Posterior cingulate gyrus (tissue), 11 donors: ENCODE measurements around the gene ETHE1.

Experiments
- DNase-seq, 10 donors: peaks; one replicate each; pipeline versions ENCODE4 v3.0.0 to v3.0.0-alpha.2; 2020 to 2021; ENCODE audit warnings: mixed read lengths in 3 of 10
- intact Hi-C: fragments of 100-400 bp; cut with DNase I; formaldehyde crosslinking; loops from one replicate; pipeline ENCODE4 v1.15.1; 2023

Gene ETHE1

DNA sequence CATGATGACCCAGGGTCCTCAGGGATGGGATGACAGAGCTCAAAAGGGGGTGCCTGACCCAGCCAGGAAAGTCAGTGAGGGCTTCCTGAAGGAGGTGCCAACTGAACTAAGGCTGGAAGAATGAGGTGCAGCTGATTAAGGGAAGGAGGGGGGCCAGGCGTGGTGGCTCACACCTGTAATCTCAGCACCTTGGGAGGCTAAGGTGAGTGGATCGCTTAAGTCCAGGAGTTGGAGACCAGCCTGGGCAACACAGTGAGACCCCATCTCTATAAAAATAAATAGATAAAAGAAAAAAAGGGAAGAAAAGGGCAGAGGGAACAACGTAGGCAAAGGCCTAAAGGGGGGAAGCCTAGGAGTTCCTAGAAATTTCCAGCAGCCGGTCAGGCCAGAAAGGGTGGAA, 52.5 kb downstream of the ETHE1 start:
- DNase-seq = no peak
- intact Hi-C loops = no loop called here

DNA sequence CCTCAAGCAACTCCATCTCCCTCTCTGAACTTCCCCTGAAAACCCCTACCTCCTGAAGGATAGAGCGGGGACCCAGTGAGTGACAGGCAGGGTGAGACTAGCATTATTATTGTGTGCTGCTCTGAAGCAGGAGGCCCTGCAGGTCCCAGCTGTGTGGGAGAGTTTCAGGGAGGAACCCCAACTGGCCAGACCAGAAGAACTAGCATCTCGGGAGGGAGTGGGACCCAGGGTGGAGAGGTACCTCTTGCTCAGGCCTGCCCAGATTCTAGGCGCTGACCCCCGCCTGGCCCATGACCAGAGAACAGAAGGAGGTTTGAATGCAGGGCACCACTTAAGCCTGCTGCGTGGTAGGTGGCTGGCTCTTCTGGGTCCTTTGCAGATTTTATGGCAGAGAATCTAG, 55.9 kb downstream of the ETHE1 start:
- intact Hi-C loops = no loop called here
- no peak for DNase-seq

DNA sequence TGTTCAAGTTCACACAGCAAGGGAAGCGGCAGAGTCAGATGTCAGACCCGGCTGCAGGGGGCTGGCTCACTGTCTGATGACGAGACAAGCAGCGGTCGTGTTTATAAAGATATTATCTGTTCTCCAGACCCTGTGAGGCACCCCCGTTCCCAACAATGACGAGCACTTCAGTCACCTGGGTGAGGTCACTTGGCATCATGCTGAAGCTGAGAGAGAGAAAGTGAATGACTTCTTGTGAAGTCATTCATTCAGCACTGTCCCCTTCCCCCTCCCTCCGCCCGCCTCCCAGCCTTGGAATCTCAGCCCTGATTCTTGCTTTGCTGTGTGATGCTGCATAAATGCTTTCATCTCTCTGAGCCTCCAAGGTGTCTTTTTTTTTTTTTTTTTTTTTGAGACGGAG, 56.7 kb downstream of the ETHE1 start:
- DNase-seq = peak in 1 of 10 donors; percentile 26
- intact Hi-C loops = no loop called here

DNA sequence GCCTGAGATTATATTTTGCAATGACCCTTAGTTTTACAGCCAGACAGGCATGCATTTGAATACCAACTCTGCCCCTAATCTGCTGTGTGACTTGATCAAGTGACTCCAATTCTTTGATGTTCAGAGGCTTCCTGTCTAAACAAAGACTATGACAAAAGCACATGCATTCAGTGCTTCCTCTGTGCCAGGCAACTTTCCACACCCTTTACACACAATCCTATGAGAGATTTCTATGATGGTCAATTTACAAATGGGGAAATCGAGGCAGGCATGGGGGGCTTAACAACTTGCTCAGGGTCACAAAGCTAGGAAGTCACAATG, 57.9 kb downstream of the ETHE1 start:
- no peak for DNase-seq
- intact Hi-C loops = no loop called here

DNA sequence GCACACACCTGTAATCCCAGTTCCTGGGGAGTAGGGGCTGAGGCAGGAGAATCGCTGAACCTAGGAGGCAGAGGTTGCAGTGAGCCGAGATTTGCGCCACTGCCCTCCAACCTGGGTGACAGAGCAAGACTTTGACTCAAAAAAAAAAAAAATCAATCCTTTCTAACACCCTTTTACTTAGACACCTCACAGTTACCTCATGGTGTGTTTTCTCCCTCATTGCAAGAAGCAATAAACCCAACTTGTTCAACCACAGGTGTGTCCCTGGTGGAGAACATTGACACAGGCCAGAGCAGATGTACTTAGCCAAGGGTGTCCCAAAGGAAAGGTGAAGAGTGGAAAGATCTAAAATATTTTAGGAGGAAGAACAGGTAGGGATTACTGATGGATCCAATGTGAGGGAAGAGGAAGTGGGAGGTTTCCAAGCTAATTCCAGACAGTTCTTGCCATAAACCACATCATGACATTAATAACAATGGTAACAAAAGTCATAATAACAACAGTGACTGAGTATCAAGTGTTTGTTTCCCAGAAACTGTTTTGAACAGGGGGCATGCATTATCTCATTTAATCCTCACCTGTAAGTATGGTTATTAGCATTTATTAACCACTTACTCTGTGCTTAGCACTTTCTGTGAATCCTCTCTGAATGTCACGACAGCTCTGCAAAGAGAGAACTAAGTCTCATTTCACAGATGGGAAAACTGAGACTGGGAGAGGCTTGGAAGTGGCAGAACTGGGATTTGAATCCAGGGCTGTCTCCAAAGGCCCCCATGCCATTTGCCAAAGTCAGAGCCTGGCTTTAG, 58.4 kb downstream of the ETHE1 start:
- intact Hi-C loops = no loop called here

DNA sequence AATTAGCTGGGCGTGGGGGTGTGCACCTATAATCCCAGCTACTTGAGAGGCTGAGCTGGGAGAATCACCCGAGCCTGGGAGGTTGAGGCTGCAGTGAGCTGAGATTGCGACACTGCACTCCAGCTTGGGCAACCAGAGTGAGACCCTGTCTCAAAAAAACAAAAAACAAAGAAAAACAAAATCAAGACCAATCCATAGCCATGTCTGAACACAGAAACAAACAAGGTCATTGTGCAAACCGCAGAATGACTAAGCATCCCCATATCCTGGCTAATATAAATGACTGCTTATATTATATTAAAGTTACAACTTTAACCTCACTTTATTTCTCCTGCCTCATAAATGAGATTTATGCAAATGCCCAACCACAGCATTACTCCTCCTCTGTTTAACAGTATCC, 59.3 kb downstream of the ETHE1 start:
- no peak for DNase-seq
- intact Hi-C loops = no loop called here

More for the DNA sequence above, 58.4 kb downstream of the ETHE1 start:
- no peak for DNase-seq

DNA sequence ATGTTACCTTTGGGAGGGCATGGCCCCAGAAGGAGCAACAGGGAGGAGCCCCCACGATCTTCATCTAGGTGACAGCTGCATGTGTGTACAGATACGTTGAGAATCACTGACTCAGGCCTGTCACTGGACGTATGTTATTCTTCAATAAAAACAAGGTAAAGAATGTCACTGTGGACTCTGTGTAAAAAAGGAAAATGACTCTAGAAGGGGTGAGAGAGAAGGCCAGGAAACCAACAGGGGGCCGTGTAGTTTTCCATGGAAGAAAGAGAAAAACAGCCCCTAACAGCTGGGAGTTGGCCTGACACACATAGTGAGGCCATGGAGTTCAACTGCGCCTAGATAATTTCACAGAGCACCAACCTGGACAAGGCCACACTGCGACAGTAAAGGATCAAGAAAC, 59.7 kb downstream of the ETHE1 start:
- intact Hi-C loops = no loop called here
- DNase-seq = no peak

DNA sequence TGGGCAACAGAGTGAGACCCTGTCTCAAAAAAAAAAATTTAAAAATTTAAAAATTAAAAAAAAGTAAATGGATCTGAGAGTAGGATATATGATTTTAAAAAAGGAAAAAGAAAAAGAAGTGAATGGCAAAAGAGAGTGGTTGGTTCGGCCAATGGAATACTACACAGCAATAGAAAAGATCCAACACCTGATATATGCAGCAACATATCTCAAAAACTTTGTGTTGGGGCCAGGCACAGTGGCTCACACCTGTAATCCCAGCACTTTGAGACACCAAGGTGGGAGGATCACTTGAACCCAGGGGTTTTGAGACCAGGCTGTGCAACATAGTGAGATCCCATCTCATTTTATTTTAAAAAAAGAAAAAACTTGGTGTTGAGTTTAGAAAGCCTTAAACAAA, 60.2 kb downstream of the ETHE1 start:
- DNase-seq = no peak
- intact Hi-C loops = no loop called here

DNA sequence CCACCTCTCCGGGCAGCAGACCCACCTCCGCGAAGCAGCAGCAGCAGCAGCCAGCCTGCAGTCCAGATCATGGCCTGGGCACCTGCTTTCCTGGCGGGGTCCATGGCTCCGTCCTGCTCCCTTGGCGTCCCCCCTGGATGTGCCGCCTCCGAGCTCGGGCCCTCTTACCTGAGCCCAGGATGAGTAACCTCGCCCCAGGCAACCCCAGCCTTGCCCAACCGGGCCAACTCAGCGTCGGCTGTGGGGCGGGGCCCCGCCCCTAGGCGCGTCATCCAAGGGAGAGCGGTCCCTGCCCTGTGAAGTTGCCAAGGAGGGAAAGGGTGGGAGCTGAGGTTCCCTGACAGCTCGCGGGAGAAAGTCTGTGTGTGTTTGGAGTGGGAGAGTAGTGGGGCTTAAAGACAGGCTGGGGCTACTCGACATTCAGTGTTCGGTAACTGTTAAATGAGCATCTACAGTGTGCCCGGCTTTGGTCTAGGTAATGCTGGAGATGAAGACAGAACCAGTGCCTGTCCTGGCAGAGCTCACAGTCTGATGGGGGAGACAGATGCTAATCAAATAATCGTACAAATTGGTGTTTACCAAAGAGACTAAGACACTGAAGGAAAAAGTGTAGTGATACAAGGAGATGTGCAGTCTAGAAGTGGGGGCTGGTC, 61.4 kb downstream of the ETHE1 start, which contains the start of gene LYPD3:
Gene LYPD3, minus strand, starts transcription at position 141 of the 653 bp plus-strand sequence. Its CDS starts 37 bp downstream, at position 104.
- intact Hi-C loops = no loop called here
- DNase-seq = no peak

DNA sequence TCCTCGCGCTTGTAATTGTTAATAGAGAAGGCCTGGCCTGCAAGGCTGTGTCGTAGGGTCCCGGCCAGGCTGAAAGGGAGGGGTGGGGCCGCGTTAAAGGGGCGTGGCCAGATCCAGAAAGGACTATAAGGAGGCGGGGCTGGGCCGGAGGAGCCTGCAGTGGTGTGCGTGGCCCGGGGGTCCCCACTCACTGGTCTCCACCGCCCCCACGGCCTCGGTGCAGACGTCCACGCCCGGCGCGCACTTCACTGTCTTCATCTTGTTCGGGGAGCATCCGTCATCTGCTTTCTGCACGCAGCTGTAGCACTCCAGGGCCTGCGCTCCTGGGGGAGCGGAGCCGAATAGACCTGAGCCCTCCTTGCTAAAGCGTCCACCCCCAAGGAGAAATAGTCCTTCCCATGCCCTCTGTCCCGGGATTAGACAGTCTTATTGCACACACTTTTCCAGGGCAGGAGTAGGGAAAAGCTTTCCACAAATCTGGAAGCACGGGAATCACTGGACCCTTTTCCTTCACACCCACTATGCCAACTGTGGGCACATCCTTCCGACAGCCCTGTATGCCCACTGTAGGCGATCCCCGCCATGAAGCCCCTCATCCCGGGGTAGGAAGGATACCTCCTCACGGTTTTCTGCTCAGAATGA, 62.7 kb downstream of the ETHE1 start:
- DNase-seq = peak in 8 of 10 donors; percentile 39 to 93 (median 62)
- intact Hi-C loops = no loop called here

DNA sequence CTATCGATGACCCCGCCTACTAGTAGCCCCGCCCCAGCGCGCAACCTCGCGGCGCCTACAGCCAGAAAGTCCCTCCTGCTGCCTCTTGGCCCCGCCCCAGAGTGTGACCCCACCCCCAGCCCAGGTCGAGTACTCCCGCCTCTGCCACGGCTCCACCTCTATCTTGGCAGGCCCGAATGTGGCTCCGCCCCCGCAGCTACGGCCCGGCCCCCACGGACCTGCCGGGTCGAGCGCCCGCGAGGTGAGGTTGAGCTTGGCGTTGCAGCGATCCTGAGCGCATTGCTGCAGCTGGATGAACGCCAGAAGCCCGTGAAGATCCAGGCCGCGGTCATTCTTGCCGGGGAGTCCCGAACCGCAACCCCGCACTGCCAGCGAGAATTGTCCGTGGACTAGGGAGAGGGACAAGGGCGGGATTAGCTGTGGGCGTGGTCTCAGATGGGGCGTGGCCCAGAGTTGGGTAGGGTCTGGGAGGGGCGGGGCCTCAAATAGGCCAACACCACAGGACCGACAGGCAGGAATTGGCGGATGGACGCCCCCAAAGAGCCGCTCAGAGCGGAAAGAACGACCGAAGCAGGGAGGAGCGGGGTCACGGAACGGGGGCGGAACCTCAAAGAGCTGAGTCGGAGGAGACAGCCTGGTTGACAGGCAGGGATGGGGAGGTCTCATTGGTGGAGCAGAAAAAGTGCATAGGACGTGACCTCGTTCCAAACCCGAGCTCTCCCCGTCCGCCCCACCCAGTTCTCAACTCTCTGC, 63.4 kb downstream of the ETHE1 start:
- peak; percentile 72 to 98 (median 84) for DNase-seq
- intact Hi-C loops = no loop called here

DNA sequence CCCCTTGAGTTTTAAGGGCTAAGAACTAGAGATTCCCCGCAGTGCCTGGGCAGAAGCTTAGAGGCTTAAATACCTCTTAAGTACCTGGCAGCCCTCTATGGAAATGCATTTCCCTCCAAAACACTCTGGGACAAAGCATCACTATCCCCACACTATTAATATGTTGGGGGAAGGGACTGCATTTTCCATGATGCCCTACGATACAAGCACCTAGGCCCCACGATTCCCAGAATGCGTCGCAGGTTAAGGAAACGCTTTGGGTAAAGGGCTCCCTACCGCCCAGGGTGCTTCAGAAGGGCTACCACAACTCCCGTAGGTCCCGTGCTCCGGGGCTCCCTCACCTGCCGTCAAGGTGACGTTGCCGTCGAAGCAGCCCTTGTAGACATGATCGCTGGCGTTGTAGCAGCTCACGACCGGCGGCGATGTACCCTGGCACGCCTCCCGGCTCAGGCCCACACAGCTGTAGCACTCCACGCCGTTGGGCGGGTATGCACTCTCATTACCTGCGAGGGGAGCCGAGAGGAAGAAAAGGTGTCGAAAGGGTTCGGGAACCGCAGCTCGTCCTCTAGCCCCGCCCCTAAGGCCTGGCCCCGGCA, 64.1 kb downstream of the ETHE1 start:
- intact Hi-C loops = no loop called here
- DNase-seq = no peak

DNA sequence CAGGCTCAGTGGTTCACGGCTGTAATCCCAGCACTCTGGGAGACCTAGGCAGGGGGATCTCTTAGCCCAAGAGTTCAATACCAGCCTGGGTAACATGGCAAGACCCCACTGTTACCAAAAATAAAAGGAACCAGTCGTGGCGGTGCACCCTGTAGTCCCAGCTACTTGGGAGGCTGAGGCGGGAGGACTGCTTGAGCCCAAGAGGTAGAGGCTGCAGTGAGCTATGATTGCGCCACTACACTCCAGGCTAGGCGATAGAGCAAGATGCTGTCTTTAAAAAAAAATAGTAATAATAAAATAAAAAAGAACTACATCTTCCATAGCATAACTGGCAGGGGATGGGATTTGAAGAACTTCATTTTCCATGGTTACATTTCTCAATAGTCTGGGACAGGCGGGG, 64.6 kb downstream of the ETHE1 start:
- intact Hi-C loops = no loop called here
- DNase-seq = peak in 1 of 10 donors; percentile 13

DNA sequence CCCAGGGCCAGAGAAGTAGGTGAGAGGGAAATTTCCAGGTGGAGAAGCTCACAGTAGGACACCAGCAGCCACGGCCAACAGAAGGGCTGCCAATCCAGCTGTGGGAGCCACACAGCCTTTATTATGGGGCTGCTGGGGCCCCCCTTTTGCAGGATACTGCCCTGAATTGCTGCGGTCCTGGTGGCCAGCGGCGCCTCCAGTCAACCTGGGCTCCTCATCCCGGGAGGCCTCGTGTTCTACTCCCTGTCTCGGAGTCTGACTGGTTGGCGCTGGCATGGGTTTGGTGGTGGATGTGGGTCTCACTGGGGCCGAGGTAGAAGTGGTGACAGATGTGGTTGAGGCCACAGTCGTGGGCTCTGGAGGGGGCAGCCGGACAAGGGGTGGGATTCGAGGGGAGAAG, 65.7 kb downstream of the ETHE1 start:
- peak in 1 of 10 donors; percentile 83 for DNase-seq
- intact Hi-C loops = no loop called here

DNA sequence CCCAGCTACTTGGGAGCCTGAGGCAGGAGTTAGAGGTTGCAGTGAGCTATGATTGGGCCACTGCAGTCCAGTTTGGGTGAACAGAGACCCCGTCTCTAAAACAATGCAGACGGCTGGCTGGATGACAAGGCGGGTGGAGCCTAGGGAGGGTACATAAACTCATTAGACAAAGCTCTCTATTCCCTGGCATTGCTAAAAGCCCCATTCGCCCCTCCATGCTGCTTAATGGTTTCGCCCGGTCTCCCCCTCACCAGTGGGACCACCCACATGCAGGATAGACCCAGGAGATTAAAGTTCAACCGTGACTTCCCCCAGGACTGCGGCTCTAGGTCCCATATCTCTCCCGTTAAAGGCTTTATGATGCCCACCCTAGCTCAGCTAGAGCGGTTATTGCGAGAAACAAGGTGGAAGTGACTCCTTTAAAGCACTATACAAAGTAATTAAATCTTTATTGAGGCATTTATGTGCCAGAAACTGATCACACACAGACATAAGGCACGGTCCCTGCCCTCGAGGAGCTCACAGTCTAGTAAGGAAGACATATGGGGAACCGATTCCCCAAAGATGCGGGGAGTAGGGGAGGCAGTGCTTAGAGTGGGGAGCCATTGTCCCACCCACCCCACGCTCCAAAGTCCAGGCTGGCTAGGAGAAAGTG, 66.5 kb downstream of the ETHE1 start:
- intact Hi-C loops = no loop called here
- peak in 2 of 10 donors; percentile 9 to 30 for DNase-seq

DNA sequence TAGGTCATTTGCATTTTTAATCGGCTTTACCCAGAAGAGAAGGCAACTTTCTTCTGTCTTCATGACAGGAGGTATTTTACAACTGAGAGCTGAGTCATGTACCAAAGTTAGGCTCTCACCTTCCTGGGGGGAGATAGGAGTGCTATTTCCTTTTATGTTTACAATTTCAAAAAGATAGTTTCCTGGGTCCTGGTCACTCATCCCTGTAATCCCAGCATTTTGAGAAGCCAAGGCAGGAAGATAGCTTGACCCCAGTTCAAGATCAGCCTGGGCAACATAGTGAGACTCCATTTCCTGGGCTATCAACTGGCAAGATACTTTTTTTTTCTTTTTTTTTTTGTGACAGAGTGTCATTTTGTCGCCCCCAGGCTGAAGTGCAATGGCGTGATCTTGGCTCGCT, 69.2 kb downstream of the ETHE1 start:
- no peak for DNase-seq
- intact Hi-C loops = no loop called here
